WTC11 (cell line): ENCODE data around the gene TNRC6C. TPM values are rescaled to one million over a fixed set of nuclear protein-coding genes. Genes with fewer than 3 reads are reported as not detected.

Experiments used
- ATAC-seq: fragments of 200-7000 bp; cut with Tn5 transposase; 2 replicates; pipeline ENCODE4 v1.10.0; 2021; ENCODE audit warnings: mild to moderate bottlenecking, moderate library complexity
- CTCF ChIA-PET: fragments of 300-600 bp; sonication (Branson Sonifier 250); formaldehyde crosslinking; loops from one replicate; lab custom pipeline; 2021; ENCODE audit warnings: antibody characterized with exemption; lab: Charles Lee
- POLR2A ChIA-PET: fragments of 350-600 bp; sonication (Branson Sonifier 250); formaldehyde crosslinking; loops from one replicate; lab custom pipeline; 2021; ENCODE audit warnings: antibody characterized with exemption; lab: Charles Lee
- DNase-seq: peaks from one replicate; pipeline ENCODE4 v3.0.0; 2021; ENCODE audit warnings: low spot score
- H3K27ac Mint-ChIP-seq: 2 replicates; pipeline ENCODE4 v1.8.0; 2021; ENCODE audit warnings: mixed read lengths
- H3K27me3 Mint-ChIP-seq: 2 replicates; pipeline ENCODE4 v1.8.0; 2021; ENCODE audit warnings: low read depth, mild to moderate bottlenecking, moderate library complexity, mixed read lengths
- H3K36me3 Mint-ChIP-seq: 2 replicates; pipeline ENCODE4 v1.8.0; 2021; ENCODE audit warnings: mixed read lengths
- H3K4me1 Mint-ChIP-seq: 2 replicates; pipeline ENCODE4 v1.8.0; 2022; ENCODE audit warnings: mixed read lengths
- H3K4me3 Mint-ChIP-seq: 2 replicates; pipeline ENCODE4 v1.8.0; 2021; ENCODE audit warnings: mild to moderate bottlenecking, moderate library complexity, mixed read lengths
- H3K9me3 Mint-ChIP-seq: 2 replicates; pipeline ENCODE4 v1.8.0; 2021; ENCODE audit warnings: mixed read lengths
- ARID4B ChIP-seq: sonication (generic); formaldehyde crosslinking; IDR thresholded peaks from 2 replicates; pipeline ENCODE4 v1.8.0; 2023; ENCODE audit warnings: missing genetic modification reagents, mild to moderate bottlenecking, borderline replicate concordance
- E2F4 ChIP-seq: sonication (generic); formaldehyde crosslinking; IDR thresholded peaks from 2 replicates; pipeline ENCODE4 v1.8.1; 2022; ENCODE audit warnings: low read depth, mild to moderate bottlenecking, moderate library complexity, missing genetic modification reagents, borderline replicate concordance
- ELF4 ChIP-seq: sonication (generic); formaldehyde crosslinking; IDR thresholded peaks from 2 replicates; pipeline ENCODE4 v1.8.1; 2022; ENCODE audit warnings: low read depth, mild to moderate bottlenecking, moderate library complexity, missing genetic modification reagents
- GRHL2 ChIP-seq: fragments of 250-450 bp; sonication (Bioruptor Pico); IDR thresholded peaks from 2 replicates; pipeline ENCODE4 v1.8.0; 2022; ENCODE audit warnings: mild to moderate bottlenecking, moderate library complexity; ENCODE audit not compliant: insufficient replicate concordance, severe bottlenecking
- IRF2 ChIP-seq: sonication (generic); formaldehyde crosslinking; IDR thresholded peaks from 2 replicates; pipeline ENCODE4 v1.8.0; 2022; ENCODE audit warnings: low read depth, missing genetic modification reagents, borderline replicate concordance
- JAZF1 ChIP-seq: fragments of 250-450 bp; sonication (Bioruptor Pico); IDR thresholded peaks from 2 replicates; pipeline ENCODE4 v1.9.0; 2021; ENCODE audit warnings: moderate library complexity, mild to moderate bottlenecking, inconsistent platforms
- NFE2L1 ChIP-seq: sonication (generic); formaldehyde crosslinking; IDR thresholded peaks from 2 replicates; pipeline ENCODE4 v1.8.1; 2023; ENCODE audit warnings: missing genetic modification reagents
- NFYB ChIP-seq: sonication (generic); formaldehyde crosslinking; conservative IDR thresholded peaks from 2 replicates; pipeline ENCODE4 v1.8.0; 2022; ENCODE audit warnings: low read depth, missing genetic modification reagents
- RELA ChIP-seq: sonication (generic); formaldehyde crosslinking; IDR thresholded peaks from 2 replicates; pipeline ENCODE4 v1.8.1; 2022; ENCODE audit warnings: missing genetic modification reagents, mild to moderate bottlenecking, borderline replicate concordance
- ZNF317 ChIP-seq: sonication (generic); formaldehyde crosslinking; IDR thresholded peaks from 2 replicates; pipeline ENCODE4 v1.8.1; 2023; ENCODE audit warnings: low read depth, mild to moderate bottlenecking, moderate library complexity, missing genetic modification reagents, borderline replicate concordance
- ZNF532 ChIP-seq: fragments of 250-450 bp; sonication (Bioruptor Pico); IDR thresholded peaks from 2 replicates; pipeline ENCODE4 v1.9.0; 2021; ENCODE audit warnings: mild to moderate bottlenecking, borderline replicate concordance
- total RNA-seq: library from RNA; stranded (reverse); gene quantifications from 3 replicates; pipeline ENCODE4 v1.2.3, GENCODE V29; 2021
- TF ChIP-seq, protein P1 (sequence below): sonication (generic); formaldehyde crosslinking; IDR thresholded peaks from 2 replicates; pipeline ENCODE4 v1.8.1; 2023; ENCODE audit warnings: mild to moderate bottlenecking, moderate library complexity, missing genetic modification reagents
- TF ChIP-seq, protein P2 (sequence below): sonication (generic); formaldehyde crosslinking; IDR thresholded peaks from 2 replicates; pipeline ENCODE4 v1.8.1; 2022; ENCODE audit warnings: missing genetic modification reagents, borderline replicate concordance
- TF ChIP-seq, protein P3 (sequence below): fragments of 250-450 bp; sonication (Bioruptor Pico); conservative IDR thresholded peaks from 2 replicates; pipeline ENCODE4 v1.9.0; 2021; ENCODE audit warnings: mild to moderate bottlenecking
- TF ChIP-seq, protein P4 (sequence below): sonication (generic); formaldehyde crosslinking; conservative IDR thresholded peaks from 2 replicates; pipeline ENCODE4 v1.8.1; 2022; ENCODE audit warnings: mild to moderate bottlenecking, missing genetic modification reagents
- TF ChIP-seq, protein P5 (sequence below): fragments of 200-600 bp; IDR thresholded peaks from 2 replicates; pipeline ENCODE4 v1.8.0; 2022; ENCODE audit warnings: antibody characterized with exemption
- TF ChIP-seq, protein P6 (sequence below): sonication (generic); formaldehyde crosslinking; IDR thresholded peaks from 2 replicates; pipeline ENCODE4 v1.8.0; 2022; ENCODE audit warnings: mild to moderate bottlenecking, missing genetic modification reagents

TNRC6C gene
- total RNA-seq, 1 experiment from 2014 or later: 52.3 TPM

- CTCF ChIA-PET: interaction anchor here (1.3 kb wide), 1 partner anchor 38 kb away, joined by 4 read pairs; no protein-coding TSS in a partner anchor
- Mint-ChIP-seq H3K27ac (no peak overlapping the region; the same call in 1 of the 2 replicates), H3K27me3 (no peaks in the 10 kb centered on the region), H3K36me3 (peaks cover 59% of the 10 kb centered on the region), H3K4me3 (no peak overlapping the region), H3K9me3 (peaks cover 4% of the 10 kb centered on the region; the same call in 1 of the 2 replicates), H3K4me1 (peaks cover 14% of the 10 kb centered on the region)
- POLR2A ChIA-PET: no interaction called here
- ATAC-seq (no peak), DNase-seq (no peak)
- TF ChIP-seq, protein P1, sequence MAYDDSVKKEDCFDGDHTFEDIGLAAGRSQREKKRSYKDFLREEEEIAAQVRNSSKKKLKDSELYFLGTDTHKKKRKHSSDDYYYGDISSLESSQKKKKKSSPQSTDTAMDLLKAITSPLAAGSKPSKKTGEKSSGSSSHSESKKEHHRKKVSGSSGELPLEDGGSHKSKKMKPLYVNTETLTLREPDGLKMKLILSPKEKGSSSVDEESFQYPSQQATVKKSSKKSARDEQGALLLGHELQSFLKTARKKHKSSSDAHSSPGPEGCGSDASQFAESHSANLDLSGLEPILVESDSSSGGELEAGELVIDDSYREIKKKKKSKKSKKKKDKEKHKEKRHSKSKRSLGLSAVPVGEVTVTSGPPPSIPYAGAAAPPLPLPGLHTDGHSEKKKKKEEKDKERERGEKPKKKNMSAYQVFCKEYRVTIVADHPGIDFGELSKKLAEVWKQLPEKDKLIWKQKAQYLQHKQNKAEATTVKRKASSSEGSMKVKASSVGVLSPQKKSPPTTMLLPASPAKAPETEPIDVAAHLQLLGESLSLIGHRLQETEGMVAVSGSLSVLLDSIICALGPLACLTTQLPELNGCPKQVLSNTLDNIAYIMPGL: no peak
- TF ChIP-seq, protein P2, sequence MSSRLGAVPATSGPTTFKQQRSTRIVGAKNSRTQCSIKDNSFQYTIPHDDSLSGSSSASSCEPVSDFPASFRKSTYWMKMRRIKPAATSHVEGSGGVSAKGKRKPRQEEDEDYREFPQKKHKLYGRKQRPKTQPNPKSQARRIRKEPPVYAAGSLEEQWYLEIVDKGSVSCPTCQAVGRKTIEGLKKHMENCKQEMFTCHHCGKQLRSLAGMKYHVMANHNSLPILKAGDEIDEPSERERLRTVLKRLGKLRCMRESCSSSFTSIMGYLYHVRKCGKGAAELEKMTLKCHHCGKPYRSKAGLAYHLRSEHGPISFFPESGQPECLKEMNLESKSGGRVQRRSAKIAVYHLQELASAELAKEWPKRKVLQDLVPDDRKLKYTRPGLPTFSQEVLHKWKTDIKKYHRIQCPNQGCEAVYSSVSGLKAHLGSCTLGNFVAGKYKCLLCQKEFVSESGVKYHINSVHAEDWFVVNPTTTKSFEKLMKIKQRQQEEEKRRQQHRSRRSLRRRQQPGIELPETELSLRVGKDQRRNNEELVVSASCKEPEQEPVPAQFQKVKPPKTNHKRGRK (CRISPR knock-in tag): no peak
- TF ChIP-seq NFYB (CRISPR knock-in tag) (no peak), NFE2L1 (CRISPR knock-in tag) (no peak), ZNF532 (CRISPR knock-in tag) (no peak), ELF4 (CRISPR knock-in tag) (no peak), E2F4 (CRISPR knock-in tag) (no peak), ZNF317 (CRISPR knock-in tag) (no peak), GRHL2 (no peak), RELA (CRISPR knock-in tag) (no peak), IRF2 (CRISPR knock-in tag) (no peak), ARID4B (CRISPR knock-in tag) (no peak), JAZF1 (CRISPR knock-in tag) (no peak)
- TF ChIP-seq, protein P3, sequence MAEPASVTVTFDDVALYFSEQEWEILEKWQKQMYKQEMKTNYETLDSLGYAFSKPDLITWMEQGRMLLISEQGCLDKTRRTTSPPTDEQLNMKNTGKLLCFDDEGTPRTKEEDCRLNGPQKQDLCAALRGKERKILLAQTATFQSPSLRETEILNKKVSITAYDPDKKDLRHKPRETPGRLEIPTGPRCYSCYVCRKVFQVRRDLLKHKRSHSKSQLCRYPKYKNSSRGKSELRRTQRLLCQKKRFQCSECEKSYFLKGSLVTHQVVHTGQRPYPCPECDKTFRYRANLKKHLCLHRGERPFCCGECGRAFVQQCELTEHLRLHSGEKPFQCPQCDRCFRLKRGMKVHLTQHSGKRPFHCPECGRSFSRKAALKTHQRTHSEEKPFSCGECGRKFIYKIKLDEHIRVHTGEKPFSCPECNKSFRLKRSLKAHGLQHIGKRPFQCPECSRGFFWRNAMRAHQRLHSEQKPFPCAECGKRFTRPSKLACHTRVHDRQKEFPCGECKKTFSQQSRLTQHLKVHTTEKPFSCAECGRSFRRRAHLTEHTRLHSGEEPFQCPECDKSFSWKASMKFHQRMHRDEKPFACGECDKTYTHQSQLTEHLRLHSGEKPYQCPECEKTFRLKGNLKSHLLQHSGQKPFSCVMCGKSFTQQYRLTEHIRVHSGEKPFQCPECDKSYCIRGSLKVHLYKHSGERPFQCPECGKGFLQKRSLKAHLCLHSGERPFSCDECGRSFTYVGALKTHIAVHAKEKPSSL (CRISPR knock-in tag): no peak
- TF ChIP-seq, protein P4, sequence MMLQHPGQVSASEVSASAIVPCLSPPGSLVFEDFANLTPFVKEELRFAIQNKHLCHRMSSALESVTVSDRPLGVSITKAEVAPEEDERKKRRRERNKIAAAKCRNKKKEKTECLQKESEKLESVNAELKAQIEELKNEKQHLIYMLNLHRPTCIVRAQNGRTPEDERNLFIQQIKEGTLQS (CRISPR knock-in tag): no peak
- TF ChIP-seq, protein P5, sequence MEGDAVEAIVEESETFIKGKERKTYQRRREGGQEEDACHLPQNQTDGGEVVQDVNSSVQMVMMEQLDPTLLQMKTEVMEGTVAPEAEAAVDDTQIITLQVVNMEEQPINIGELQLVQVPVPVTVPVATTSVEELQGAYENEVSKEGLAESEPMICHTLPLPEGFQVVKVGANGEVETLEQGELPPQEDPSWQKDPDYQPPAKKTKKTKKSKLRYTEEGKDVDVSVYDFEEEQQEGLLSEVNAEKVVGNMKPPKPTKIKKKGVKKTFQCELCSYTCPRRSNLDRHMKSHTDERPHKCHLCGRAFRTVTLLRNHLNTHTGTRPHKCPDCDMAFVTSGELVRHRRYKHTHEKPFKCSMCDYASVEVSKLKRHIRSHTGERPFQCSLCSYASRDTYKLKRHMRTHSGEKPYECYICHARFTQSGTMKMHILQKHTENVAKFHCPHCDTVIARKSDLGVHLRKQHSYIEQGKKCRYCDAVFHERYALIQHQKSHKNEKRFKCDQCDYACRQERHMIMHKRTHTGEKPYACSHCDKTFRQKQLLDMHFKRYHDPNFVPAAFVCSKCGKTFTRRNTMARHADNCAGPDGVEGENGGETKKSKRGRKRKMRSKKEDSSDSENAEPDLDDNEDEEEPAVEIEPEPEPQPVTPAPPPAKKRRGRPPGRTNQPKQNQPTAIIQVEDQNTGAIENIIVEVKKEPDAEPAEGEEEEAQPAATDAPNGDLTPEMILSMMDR: no peak
- TF ChIP-seq, protein P6, sequence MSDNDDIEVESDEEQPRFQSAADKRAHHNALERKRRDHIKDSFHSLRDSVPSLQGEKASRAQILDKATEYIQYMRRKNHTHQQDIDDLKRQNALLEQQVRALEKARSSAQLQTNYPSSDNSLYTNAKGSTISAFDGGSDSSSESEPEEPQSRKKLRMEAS: no peak
Observed at GRCh38 chr17:78046923-78047322, 88.4 kb downstream of the TNRC6C start.
